Fibroblast of mammary gland (primary cell): ENCODE data around the gene DISC1.
A peak's percentile ranks its signal among the peaks of the same experiment; 100 is the strongest.

ENCODE experiments used
- DNase-seq: peaks from one replicate; pipeline ENCODE4 v3.0.0-alpha.2; 2010; ENCODE audit warnings: low read depth
- H3K4me3 ChIP-seq: 2 replicates; pipeline ENCODE4 v1.5.1; 2011; ENCODE audit warnings: low read depth, mild to moderate bottlenecking, low read length, moderate library complexity; ENCODE audit not compliant: control insufficient read depth
- CTCF ChIP-seq: conservative IDR thresholded peaks from 2 replicates; pipeline ENCODE4 v1.5.1; 2011; ENCODE audit warnings: low read depth, low read length, inconsistent platforms; ENCODE audit not compliant: control insufficient read depth, insufficient read depth

The DISC1 gene

GRCh38 chr1:232011961-232012360 lies 385.4 kb downstream of the DISC1 start:
- no peak overlapping the region for H3K4me3 ChIP-seq
- no peak for TF ChIP-seq CTCF
- peak; percentile 4 for DNase-seq

GRCh38 chr1:232012773-232013386 lies 386.3 kb downstream of the DISC1 start:
- peak; percentile 64 for DNase-seq
- H3K4me3 ChIP-seq = no peak overlapping the region

GRCh38 chr1:232014941-232015340 lies 388.4 kb downstream of the DISC1 start:
- H3K4me3 ChIP-seq = no peak overlapping the region
- TF ChIP-seq CTCF = no peak
- DNase-seq = no peak

More at GRCh38 chr1:232012773-232013386, 386.3 kb downstream of the DISC1 start:
- TF ChIP-seq CTCF = no peak

- H3K4me3 ChIP-seq = no peak overlapping the region
- DNase-seq = no peak
- TF ChIP-seq CTCF = no peak
These were observed 390.0 kb downstream of the DISC1 start for GRCh38 chr1:232016616-232017015.

GRCh38 chr1:232017057-232017456 lies 390.5 kb downstream of the DISC1 start:
- no peak for TF ChIP-seq CTCF
- no peak for DNase-seq

GRCh38 chr1:232017759-232018158 lies 391.2 kb downstream of the DISC1 start:
- DNase-seq = no peak
- no peak for TF ChIP-seq CTCF
- H3K4me3 ChIP-seq = no peak overlapping the region

More at GRCh38 chr1:232017057-232017456, 390.5 kb downstream of the DISC1 start:
- H3K4me3 ChIP-seq = no peak overlapping the region
